ENCODE data around the gene KCP.

Gene KCP

GRCh38 chr7:128908750-128909624 lies 1.5 kb downstream of the KCP start:
- no peak for DNase-seq (ENCODE audit: low read depth in 2 of 2, low spot score in 1 of 2)

DNA sequence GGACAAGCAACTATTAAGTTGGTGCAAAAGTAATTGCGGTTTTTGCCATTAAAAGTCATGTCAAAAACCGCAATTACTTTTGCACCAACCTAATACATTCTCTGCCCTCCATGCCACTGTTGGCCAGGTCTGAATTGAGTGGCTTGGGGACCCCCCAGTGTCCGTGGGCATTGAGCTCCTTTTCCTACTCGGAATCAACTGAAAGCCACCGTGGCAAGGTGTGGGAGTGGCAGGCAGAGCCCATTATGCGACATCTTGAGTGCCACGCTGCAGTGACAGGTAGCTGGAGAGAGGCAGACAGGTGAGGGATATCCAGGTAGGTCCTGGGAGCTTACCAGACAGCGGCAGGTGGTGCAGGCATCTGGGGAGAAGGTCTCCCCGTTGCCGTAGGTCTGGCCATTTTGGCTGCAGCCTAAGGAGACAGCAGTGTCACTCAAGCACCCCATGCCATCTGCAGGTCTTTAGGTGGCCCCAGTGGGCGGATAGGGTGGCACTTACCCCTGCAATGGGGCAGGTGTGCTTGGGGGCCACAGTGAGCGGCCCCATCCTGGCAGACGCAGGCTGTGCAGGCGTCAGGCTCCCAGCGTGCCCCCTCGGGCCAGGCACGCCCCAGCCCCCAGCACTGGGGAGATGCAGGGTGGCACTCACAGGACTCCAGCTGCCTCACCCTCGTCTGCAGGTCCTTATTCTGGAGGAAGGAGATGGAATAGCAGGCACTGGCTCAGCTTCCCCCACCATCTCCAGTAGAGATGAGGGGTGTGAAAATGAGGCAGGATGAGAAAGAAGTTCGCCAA lies 3.5 kb downstream of the KCP start:
- no peak for DNase-seq (ENCODE audit: low read depth in 2 of 2, low spot score in 1 of 2)

GRCh38 chr7:128906001-128906765 lies 4.3 kb downstream of the KCP start:
- DNase-seq (ENCODE audit: low read depth in 2 of 2, low spot score in 1 of 2), result no peak

GRCh38 chr7:128904381-128905197 lies 5.9 kb downstream of the KCP start:
- no peak for DNase-seq (ENCODE audit: low read depth in 2 of 2, low spot score in 1 of 2)

DNA sequence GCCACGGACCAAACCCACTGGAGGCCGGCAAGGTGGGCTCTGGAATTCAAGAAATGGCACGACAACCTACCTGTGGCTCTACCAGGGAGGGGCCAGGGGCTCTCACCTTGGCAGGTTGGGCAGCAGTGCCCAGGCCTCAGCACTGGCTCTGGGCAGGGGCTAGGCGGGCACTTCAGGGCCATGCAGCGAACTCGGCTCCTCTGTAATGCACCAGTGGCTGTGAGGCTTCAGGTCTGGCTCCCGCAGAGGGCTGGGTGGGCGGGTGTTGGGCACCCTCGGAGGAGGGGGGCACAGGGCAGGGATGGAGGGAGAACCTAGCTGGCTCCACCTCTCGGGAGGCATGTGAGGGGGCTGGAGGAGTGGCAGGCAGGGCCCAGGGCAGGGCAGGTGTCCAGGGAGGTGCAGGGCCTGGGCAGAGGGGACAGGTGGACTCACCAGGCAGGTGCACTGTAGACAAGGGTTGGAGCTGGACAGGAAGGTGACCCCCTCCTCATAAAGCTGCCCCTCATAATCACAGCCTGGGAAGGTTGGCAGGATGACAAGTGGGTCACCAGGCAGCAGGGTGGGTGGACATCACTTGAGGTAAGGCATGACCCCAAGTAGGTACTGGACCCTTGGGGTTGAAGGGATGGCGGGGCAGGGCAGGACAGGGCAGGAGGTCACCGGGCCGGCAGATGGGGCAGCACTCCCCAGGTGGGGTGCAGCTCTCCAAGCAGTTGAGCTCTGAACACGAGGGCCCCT lies 6.7 kb downstream of the KCP start:
- no peak for DNase-seq (ENCODE audit: low read depth in 2 of 2, low spot score in 1 of 2)

GRCh38 chr7:128902761-128903585 lies 7.5 kb downstream of the KCP start:
- no peak for DNase-seq (ENCODE audit: low read depth in 2 of 2, low spot score in 1 of 2)

DNA sequence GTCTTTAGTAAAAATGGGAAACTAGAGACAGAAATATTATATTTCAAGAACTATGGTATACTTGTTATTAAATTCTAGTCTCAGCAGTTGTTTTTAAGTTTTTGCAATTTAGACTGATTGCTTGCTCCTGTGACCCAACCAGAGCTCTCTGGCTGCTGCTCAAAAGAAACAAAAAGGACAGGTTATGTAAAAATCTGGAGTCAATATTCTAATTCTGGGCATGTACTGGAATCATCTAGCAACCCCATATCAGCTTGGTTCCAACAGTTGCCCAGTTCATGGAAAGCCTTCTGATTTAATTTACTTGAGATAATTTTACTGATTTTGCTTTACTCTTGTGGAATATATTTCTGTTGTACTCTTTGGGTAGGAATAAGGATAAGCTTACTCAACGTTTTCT lies 10.3 kb downstream of the KCP start:
- no peak for DNase-seq (ENCODE audit: low read depth in 2 of 2, low spot score in 1 of 2)

- DNase-seq (ENCODE audit: low read depth in 2 of 2, low spot score in 1 of 2), result no peak
These were observed 11.1 kb downstream of the KCP start for GRCh38 chr7:128899392-128899791.

DNA sequence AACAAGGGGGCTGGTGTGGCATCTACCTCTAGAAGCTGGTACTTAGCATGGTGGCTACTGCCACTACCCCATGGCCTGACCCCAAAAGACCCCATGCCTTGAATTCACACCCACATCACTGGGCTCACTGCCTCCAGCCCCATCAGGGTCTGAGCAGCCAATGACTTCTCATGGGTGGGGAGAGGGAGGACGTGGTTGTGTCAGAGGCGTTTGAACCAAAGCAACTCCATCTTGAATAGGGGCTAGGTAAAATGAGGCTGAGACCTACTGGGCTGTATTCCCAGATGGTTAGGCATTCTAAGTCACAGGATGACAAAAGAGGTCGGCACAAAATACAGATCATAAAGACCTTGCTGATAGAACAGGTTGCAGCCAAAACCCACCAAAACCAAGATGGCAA lies 15.2 kb downstream of the KCP start:
- no peak for DNase-seq (ENCODE audit: low read depth in 2 of 2, low spot score in 1 of 2)

DNA sequence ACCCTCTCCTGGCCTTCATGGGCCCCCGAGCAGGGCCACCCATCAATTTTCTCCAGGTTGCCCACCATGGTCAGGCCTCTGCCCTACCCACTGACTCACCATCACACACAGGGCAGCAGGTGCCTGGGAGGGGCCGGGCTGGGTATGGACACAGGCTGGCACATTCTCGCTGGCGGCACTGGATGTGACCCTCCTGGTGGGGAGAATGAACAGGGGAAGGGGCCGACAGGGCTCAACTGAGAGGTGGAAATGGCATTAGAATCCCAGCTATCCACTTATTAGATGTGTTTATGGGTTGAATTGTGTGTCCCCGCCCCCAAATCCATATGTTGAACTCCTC lies 16.4 kb downstream of the KCP start:
- no peak for DNase-seq (ENCODE audit: low read depth in 2 of 2, low spot score in 1 of 2)

- no peak for DNase-seq (ENCODE audit: low read depth in 2 of 2, low spot score in 1 of 2)
These were observed 17.0 kb downstream of the KCP start for GRCh38 chr7:128893251-128894100.

DNA sequence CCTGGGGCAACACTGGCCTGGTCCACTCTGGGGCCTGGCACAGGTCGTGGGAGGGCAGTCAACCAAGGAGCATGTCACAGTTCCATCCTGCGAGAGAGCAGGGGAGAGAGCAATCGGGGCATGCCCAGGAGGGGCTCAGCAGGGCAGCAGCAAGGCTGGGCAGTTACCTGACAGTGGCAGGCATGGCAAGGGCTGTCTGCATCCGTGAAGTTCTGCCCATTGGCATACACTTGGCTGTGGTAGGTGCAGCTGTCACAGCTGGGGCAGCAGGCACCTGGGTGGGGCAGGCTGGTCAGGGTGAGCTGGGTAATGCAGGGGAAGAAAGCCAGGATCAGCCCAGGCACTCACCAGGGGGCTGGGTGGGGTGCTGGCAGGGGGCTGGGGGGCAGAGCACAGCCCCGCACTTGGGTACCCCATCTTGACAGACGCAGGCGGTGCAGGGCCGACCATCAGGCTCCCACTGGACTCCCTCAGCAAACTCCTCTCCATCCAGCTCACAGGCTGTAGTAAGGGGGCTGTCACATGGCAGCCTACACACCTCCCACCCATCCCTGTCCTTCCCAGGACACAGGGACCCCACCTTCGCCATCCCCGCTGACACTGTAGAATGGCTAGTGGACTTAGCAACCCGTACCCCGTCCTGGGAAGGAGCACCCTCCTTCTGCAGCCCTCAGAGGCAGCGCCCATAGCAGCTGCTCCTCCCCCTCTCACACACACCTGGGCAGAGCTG lies 17.8 kb downstream of the KCP start:
- DNase-seq (ENCODE audit: low read depth in 2 of 2, low spot score in 1 of 2), result no peak

DNA sequence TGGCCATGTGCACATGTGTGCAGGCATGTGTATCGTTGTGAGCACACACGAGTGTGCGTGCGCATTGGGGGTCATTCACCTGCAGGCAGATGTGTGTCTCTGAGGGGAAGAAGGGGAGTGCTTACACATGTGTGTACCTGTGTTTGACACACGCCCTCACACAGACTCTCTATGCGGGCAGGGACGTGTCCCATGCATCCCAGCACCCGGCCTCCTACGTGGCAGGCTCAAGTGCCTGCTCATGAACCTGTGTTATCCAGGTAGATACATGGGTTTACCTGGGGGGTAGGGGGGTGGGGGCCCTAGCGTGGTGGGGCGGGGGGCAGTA lies 18.6 kb downstream of the KCP start:
- no peak for DNase-seq (ENCODE audit: low read depth in 2 of 2, low spot score in 1 of 2)

DNA sequence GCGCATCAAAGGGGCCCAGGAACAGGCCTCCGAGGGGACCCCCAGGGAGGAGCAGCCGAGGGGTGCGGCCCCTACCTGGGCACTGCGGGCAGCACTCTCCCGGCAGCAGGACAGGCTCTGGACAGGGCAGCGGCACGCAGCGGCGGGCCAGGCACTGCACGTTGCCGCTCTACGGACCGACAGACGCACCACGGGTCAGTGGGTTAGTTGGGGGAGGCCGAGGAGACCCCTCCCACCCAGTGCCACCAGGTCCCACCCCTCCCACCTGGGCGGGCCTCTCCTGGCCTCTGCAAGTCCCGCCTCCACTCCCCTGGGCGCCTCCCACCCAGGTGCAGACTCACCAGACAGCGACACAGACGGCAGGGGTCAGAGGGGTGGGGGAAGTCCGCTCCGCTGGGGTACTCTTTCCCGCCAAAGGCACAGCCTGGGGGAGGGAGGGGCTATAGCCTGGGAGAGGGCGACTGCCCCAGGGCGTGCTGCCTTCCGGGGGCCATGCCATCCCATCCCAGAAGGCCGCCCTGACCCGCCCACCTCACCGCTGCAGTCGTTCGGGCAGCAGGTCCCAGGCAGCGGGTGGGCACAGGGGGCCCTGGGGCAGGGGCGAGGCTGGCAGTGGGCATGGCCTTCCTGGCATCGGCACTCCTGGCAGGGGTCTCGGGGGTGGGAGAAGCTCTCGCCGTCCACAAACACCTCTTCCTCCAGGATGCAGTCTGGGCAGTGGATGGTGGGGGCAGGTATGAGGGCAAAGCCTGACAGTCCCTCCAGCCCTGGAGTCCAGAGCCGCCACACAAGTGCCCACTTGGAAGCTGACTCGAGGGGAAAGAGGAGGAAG lies 19.2 kb downstream of the KCP start:
- DNase-seq (ENCODE audit: low read depth in 2 of 2, low spot score in 1 of 2), result no peak

- no peak for DNase-seq (ENCODE audit: low read depth in 2 of 2, low spot score in 1 of 2)
These were observed 20.0 kb downstream of the KCP start for GRCh38 chr7:128890306-128891109.

GRCh38 chr7:128889121-128889520 lies 21.4 kb downstream of the KCP start:
- DNase-seq (ENCODE audit: low read depth in 2 of 2, low spot score in 1 of 2), result no peak

Measured in stimulated activated CD8-positive, alpha-beta memory T cell treated with anti-CD3 and anti-CD28 coated beads, Interleukin-4, amount 100 ng/mL, for 4 hours (primary cell).